ENCODE measurements around the gene TOMM34.

GRCh38 chr20:44943828-44944227 is 16.4 kb downstream of the TOMM34 start:
- TF ChIP-seq CTCF (IDR thresholded peaks at IDR 0.05) (no peak), ZFX (IDR thresholded peaks at IDR 0.05; ENCODE audit: borderline replicate concordance) (no peak)
